HepG2 (cell line): ENCODE results near the gene CAB39. TPM values are rescaled to one million over a fixed set of nuclear protein-coding genes. Genes with fewer than 3 reads are reported as not detected.
A peak's percentile ranks its signal among the peaks of the same experiment; 100 is the strongest.

Source experiments
- ARID5B ChIP-seq: IDR thresholded peaks from 2 replicates; pipeline ENCODE4 v1.4.0; 2020; ENCODE audit warnings: mild to moderate bottlenecking, missing genetic modification reagents
- CREB1 ChIP-seq, 2 experiments: fragments of 450-650 bp in 1 of 2; IDR thresholded peaks; 2 replicates each; pipeline ENCODE4 v1.6.1; 2016 to 2017; ENCODE audit warnings: control low read depth in 1 of 2, mild to moderate bottlenecking in 1 of 2, missing compliant biosample characterization in 1 of 2, missing genetic modification characterization in 1 of 2
- DBP ChIP-seq: sonication (generic); formaldehyde crosslinking; IDR thresholded peaks from 2 replicates; pipeline ENCODE4 v1.4.0; 2020; ENCODE audit warnings: missing genetic modification reagents; ENCODE audit errors: not compliant biosample characterization
- DRAP1 ChIP-seq: IDR thresholded peaks from 2 replicates; pipeline ENCODE4 v1.6.1; 2016; ENCODE audit warnings: missing genetic modification reagents, missing compliant biosample characterization
- FOXA3 ChIP-seq: IDR thresholded peaks from 2 replicates; pipeline ENCODE4 v1.6.1; 2016; ENCODE audit warnings: missing genetic modification reagents, missing compliant biosample characterization
- GABPA ChIP-seq, 2 experiments: IDR thresholded peaks; 2 replicates each; pipeline ENCODE4 v1.6.1; 2011 to 2016; ENCODE audit warnings: low read depth in 2 of 2, low read length in 1 of 2, missing biosample characterization in 1 of 2, missing genetic modification characterization in 1 of 2
- GATAD1 ChIP-seq: IDR thresholded peaks from 2 replicates; pipeline ENCODE4 v1.6.1; 2016; ENCODE audit warnings: missing genetic modification reagents, missing compliant biosample characterization
- HES4 ChIP-seq: sonication (generic); formaldehyde crosslinking; IDR thresholded peaks from 2 replicates; pipeline ENCODE4 v1.9.0; 2021; ENCODE audit warnings: mild to moderate bottlenecking, missing genetic modification reagents, borderline replicate concordance
- HOXA3 ChIP-seq: sonication (generic); formaldehyde crosslinking; IDR thresholded peaks from 2 replicates; pipeline ENCODE4 v1.5.0; 2020; ENCODE audit warnings: missing genetic modification reagents
- HOXA7 ChIP-seq: sonication (generic); formaldehyde crosslinking; IDR thresholded peaks from 2 replicates; pipeline ENCODE4 v1.8.1; 2022; ENCODE audit warnings: mild to moderate bottlenecking, missing genetic modification reagents, moderate library complexity
- KMT2B ChIP-seq: IDR thresholded peaks from 2 replicates; pipeline ENCODE4 v1.6.1; 2016; ENCODE audit warnings: missing genetic modification reagents, missing compliant biosample characterization
- PHF20 ChIP-seq: sonication (generic); formaldehyde crosslinking; IDR thresholded peaks from 2 replicates; pipeline ENCODE4 v1.5.0; 2020; ENCODE audit warnings: mild to moderate bottlenecking, missing genetic modification reagents
- SNAI1 ChIP-seq: sonication (generic); formaldehyde crosslinking; IDR thresholded peaks from 2 replicates; pipeline ENCODE4 v1.5.0; 2020; ENCODE audit warnings: mild to moderate bottlenecking, missing genetic modification reagents, borderline replicate concordance
- SUZ12 ChIP-seq: fragments of 150-350 bp; IDR thresholded peaks from 2 replicates; pipeline ENCODE4 v1.6.1; 2014; ENCODE audit warnings: low read depth, low read length
- ZNF33B ChIP-seq: sonication (generic); formaldehyde crosslinking; IDR thresholded peaks from 2 replicates; pipeline ENCODE4 v1.5.1; 2020; ENCODE audit warnings: mild to moderate bottlenecking, missing genetic modification reagents
- ZNF432 ChIP-seq: sonication (generic); formaldehyde crosslinking; IDR thresholded peaks from 2 replicates; pipeline ENCODE4 v1.5.0; 2020; ENCODE audit warnings: missing genetic modification reagents, mild to moderate bottlenecking, borderline replicate concordance
- ZNF530 ChIP-seq: sonication (generic); formaldehyde crosslinking; IDR thresholded peaks from 2 replicates; pipeline ENCODE4 v1.5.0; 2020; ENCODE audit warnings: low read depth, mild to moderate bottlenecking, missing genetic modification reagents
- ZNF563 ChIP-seq: sonication (generic); formaldehyde crosslinking; IDR thresholded peaks from 2 replicates; pipeline ENCODE4 v1.8.0; 2022; ENCODE audit warnings: mild to moderate bottlenecking, moderate library complexity, missing genetic modification reagents
- ZNF589 ChIP-seq: sonication (generic); formaldehyde crosslinking; conservative IDR thresholded peaks from 2 replicates; pipeline ENCODE4 v1.8.0; 2022; ENCODE audit warnings: mild to moderate bottlenecking, moderate library complexity, missing genetic modification reagents
- ZNF710 ChIP-seq: sonication (generic); formaldehyde crosslinking; IDR thresholded peaks from 2 replicates; pipeline ENCODE4 v1.5.0; 2020; ENCODE audit warnings: mild to moderate bottlenecking, missing genetic modification reagents, borderline replicate concordance
- ZSCAN9 ChIP-seq: IDR thresholded peaks from 2 replicates; pipeline ENCODE4 v1.6.1; 2016; ENCODE audit warnings: borderline replicate concordance
- polyA plus RNA-seq, 8 experiments: library from polyadenylated mRNA; depleted of rRNA in 3 of 8; stranded (reverse) in 7 of 8; unstranded in 1 of 8; fragments of >200 nt; fragmentation: Illumina TruSeq in 4 of 8; extraction: Trizol in 4 of 8; gene quantifications; 2 replicates each; pipeline versions ENCODE4 v1.2.1 to v1.2.3, GENCODE V29; 2011 to 2016; ENCODE audit warnings: low read depth in 4 of 8, missing spikeins in 1 of 8, mixed read lengths in 1 of 8; ENCODE audit not compliant: insufficient read depth in 1 of 8
- total RNA-seq, 5 experiments: library from RNA; depleted of rRNA; stranded (reverse); fragments of >200 nt; fragmentation: Illumina TruSeq; extraction: Trizol; gene quantifications; 2 replicates each; pipeline ENCODE4 v1.2.3, GENCODE V29; 2016; ENCODE audit warnings: low read depth in 1 of 5

CAB39 gene
- total and polyA plus RNA-seq, 2 of the 13 experiments (the other 11 are each of a cell fraction or from before 2014, with no cell fraction given) = 19.3 to 45.3 TPM

GRCh38 chr2:230684270-230685168 lies 28.1 kb upstream of the CAB39 start (continued):
- TF ChIP-seq GATAD1 (CRISPR knock-in tag) (no peak), HES4 (CRISPR knock-in tag) (no peak), GABPA (IDR thresholded peaks at IDR 0.05; ENCODE audit: low read depth, low read length) (no peak), GABPA (CRISPR knock-in tag; IDR thresholded peaks at IDR 0.05; ENCODE audit: low read depth) (no peak), ZNF710 (CRISPR knock-in tag) (no peak), ZNF563 (CRISPR knock-in tag) (no peak), SNAI1 (CRISPR knock-in tag) (no peak), PHF20 (CRISPR knock-in tag) (no peak), CREB1 (IDR thresholded peaks at IDR 0.05) (no peak), CREB1 (CRISPR knock-in tag; IDR thresholded peaks at IDR 0.05) (0 out of 2 replicates have a peak, but pooled peaks have one; percentile 19), DRAP1 (CRISPR knock-in tag) (no peak), FOXA3 (CRISPR knock-in tag) (peak; percentile 60; the same call in 1 of the 2 replicates), ZNF589 (no peak), SUZ12 (no peak), DBP (CRISPR knock-in tag) (no peak), ZSCAN9 (no peak), HOXA3 (CRISPR knock-in tag) (no peak), ARID5B (CRISPR knock-in tag) (peak; percentile 49), ZNF33B (no peak), ZNF432 (CRISPR knock-in tag) (no peak), HOXA7 (CRISPR knock-in tag) (no peak), KMT2B (CRISPR knock-in tag) (no peak), ZNF530 (CRISPR knock-in tag) (no peak)
